NCI-H1694 (cell line): ENCODE data around the gene PGAM2.

Experiments
- DNase-seq: peaks from one replicate; lab custom pipeline; 2025; lab: John Stamatoyannopoulos, UW

PGAM2 gene

DNA sequence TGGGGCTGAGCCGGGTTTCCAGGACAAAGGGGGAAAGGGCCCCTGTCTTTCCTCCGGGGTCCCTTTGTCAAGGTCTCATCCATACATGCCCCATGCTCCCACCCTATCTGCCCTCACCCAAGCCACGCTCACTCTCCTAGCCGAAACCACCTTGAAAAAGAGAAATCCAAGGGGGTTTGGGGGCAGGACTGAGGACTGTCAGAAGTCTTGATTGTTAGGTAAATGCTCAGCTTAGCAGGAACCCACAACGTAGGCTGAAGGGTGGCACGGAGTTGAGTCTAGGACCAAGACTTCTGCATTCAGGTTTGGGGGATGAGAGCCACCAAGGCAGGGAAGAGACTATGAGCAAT is 719 bp upstream of the PGAM2 start:
- no peak for DNase-seq

DNA sequence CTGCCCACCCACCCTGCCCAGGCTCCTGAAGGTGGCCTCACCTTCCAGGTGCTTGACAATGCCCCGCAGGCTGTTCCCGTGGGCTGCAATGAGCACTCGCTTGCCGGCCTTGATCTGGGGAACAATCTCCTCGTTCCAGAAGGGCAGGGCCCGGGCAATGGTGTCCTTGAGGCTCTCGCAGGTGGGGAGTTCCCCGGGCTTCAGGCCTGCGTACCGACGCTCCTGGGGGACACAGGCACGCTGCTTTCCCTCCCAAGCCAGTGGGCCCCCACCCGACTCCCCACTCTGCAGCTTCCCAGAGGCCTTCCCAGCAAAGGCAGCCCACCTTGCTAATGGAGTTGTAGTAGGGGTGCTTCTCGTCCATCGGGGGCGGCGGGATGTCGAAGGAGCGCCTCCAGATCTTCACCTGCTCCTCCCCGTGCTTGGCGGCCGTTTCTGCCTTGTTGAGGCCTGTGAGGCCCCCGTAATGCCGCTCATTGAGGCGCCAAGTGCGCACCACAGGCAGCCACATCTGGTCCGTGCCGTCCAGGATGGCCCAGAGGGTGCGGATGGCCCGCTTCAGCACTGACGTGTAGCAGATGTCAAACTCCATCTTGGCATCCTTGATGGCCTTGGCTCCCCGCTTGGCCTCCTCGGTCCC is 456 bp downstream of the PGAM2 start:
- DNase-seq = no peak

DNA sequence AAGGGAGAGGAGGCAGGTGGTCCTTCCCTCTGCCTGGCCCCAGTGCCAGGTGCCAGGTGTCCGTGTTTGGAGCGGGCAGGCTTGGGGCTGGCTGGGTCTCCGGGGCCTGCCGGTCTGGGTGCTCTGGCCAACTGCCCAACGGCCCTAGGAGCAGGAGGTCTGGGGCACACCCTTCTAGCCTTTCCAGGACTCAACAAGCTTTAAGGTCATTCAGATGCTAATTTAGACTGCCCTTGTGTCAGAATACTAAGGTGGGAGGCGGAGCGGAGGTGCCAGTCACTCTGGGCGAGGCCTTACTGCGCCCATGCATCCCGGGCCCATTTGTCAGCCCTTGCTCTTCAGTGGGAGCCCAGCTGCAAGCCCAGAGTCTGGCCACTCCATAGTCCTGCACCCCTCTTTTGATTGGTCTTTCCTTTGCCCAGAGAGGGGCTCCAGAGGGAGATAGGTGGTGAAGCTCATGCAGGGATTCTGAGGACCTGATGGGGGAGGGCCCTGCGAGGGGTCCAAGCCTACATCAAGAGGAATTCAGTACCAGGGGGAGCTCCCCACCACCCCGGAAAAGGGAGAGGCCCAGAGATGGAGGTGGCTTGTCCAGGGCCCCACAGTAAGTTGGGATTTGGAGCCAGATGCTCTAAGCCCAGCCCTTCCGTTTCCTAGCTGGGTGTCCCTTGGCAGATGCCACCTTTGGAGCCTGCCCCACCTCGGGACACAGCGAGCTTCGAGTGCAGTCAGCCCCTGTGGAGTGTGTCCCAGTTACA is 1.3 kb downstream of the PGAM2 start:
- no peak for DNase-seq

DNA sequence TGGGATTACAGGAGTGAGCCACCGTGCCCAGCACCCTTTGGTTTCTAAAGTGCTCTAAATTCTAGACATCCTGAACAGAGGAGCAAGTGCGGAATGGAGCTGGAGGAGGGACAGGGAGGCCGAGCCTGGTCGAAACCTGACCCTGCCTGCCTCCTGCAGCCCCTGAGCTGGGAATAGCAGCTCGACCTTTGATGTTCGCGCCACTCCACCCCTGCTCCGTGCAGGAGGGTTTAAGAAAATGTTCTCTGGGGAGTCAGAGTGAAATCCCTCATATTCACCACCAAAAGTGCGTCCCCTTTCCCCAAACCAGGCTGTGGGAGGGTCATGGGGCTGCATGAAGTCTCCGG is 1.8 kb downstream of the PGAM2 start:
- DNase-seq = no peak

DNA sequence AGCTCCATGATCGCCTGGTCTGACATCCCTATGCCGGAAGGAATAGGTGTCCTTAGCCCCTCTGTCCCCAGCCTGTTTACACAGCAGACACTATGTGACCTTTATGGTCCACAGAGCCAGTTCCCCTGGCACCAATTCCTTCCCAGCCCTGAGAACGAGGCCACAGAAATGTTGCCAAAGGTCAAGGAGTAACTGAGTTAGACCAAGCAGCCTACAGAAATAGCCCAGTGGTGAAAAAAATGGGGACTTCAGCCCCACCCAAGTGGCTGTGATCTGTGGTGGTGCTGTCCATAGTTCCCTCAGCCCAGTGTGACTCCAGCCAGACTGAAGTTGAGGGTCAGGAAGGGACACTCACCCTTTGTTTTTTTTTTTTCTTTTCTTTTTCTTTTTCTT is 2.5 kb downstream of the PGAM2 start:
- DNase-seq = no peak

DNA sequence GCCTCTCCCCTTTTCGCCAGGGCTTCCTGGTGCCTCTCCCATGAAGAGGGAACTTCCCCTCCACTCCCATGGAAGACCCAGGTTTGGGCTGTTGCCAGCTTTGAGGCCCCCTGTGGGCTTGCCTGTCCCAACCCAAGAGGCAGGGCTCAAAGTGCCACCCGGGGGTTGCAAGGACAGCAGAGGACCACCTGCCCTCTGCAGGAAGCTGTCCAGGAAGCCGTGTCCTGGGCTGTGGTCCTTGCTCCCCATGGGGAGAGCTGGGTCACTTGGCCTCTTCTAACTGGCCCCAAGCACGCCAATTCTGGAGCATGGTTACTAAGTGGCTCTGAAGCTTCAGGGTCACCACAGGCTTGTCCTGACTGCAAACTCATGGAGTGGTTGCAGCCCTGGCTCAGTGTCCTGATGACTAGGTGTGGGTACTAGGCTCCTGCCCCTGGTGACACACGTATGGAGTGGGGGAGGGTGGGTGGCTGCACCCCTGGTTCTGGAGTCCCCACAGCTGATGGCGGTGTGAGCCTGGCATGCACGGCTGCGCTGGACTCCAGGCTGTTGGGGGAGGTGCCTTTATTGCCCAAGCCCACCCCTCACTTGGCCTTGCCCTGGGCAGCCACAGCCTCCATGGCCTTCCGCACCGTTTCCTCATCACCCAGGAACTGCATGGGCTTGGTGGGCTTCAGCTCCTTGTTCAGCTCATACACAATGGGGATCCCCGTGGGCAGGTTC is 3.0 kb downstream of the PGAM2 start:
- no peak for DNase-seq

DNA sequence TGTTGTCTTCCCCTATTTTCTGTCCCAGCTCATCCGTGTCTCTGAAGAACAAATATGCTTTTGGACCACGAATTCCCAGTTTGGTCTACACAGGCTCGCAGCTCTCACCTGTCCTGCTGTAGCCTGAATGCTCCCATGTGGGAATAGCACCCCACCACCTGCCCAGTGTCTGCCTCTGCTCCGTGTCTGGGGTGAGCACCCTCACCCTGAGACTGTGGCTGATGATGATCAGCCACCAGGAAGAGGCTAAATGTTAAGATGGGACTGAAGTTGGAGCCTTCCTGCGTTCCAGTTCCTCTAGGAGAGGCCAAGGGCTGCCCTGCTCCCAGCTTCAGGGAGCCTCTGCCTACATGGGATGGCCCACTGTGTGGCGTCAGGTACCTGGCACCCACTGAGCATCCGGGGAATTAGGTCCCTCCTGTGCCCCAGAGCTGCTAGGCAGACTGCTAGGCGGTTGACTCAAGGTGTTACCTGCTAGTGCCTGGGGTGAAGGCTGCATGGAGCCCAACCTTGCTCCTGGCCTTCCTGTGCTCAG is 3.7 kb downstream of the PGAM2 start:
- DNase-seq = no peak

DNA sequence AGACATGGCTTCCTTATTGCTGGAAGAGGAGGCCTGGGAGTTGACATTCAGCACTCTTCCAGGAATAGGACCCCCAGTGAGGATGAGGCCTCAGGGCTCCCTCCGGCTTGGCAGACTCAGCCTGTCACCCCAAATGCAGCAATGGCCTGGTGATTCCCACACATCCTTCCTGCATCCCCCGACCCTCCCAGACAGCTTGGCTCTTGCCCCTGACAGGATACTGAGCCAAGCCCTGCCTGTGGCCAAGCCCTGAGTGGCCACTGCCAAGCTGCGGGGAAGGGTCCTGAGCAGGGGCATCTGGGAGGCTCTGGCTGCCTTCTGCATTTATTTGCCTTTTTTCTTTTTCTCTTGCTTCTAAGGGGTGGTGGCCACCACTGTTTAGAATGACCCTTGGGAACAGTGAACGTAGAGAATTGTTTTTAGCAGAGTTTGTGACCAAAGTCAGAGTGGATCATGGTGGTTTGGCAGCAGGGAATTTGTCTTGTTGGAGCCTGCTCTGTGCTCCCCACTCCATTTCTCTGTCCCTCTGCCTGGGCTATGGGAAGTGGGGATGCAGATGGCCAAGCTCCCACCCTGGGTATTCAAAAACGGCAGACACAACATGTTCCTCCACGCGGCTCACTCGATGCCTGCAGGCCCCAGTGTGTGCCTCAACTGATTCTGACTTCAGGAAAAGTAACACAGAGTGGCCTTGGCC is 4.3 kb downstream of the PGAM2 start:
- no peak for DNase-seq

DNA sequence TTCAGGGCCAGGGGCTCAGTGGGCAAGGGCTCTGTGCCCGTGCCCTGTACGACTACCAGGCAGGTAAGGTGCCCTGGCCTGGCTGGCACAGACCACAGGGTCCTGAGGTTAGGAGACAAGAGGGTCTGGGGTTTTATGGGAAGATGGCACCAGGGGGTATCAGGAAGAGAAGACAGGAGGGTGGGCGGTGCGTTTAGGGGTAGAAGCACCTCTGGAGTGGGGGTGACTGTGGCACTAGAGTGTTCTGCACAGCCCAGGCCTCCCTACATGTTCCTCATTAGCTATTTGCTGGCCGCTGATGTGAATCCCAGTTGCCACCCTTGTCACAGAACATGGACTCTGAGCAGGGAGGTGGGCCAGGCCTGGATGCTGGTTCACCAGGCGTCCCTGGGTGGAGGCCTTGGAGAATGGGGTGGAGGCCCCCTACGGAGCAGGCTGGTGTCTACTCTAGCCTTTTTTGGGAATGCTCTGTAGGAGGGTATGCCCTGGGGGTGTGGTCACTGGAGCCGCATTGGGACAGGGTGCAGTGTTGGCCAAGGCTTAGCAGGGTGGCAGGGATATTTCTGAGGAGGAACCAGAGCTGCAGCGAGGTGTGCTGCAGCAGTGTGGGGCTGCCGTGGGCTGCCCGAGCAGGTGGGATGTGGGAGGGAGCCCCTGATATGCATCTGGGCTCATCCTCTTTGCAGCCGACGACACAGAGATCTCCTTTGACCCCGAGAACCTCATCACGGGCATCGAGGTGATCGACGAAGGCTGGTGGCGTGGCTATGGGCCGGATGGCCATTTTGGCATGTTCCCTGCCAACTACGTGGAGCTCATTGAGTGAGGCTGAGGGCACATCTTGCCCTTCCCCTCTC is 5.0 kb downstream of the PGAM2 start:
- DNase-seq = no peak

DNA sequence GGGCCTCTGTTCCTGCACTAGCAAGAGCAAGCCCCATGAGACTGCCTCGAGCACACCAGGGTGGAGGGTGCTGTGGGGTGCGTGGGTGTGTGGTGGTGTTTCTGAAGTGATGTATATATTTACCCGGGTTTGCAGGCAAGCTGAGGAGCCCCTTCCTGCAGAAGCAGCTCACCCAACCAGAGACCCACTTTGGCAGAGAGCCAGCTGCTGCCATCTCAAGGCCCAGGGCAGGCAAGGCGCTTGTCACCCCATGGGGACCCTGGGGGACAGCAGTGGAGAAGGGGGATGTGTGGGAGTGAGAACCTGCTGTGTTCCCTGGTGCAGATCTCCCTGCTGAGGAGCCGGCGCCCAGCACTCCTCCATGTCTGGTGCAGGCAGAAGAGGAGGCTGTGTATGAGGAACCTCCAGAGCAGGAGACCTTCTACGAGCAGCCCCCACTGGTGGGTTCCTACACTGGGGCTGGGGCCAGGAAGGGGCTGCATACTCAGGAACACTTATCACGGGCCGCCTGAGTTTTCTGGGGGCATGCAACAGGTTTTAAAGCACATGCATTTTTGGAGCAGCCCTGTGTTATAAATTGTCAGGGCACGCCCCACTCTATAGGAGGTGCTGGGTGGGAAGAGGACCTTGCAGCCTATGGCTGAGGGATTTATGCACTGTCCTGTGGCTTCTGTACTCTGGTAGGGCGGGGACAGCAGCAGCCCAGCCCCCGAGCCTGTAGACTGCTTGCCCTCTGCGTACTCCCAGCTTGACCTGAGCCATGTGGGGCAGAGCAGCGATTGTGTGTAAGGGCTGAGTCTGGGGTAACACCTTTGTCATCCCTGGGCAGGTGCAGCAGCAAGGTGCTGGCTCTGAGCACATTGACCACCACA is 5.9 kb downstream of the PGAM2 start:
- no peak for DNase-seq

DNA sequence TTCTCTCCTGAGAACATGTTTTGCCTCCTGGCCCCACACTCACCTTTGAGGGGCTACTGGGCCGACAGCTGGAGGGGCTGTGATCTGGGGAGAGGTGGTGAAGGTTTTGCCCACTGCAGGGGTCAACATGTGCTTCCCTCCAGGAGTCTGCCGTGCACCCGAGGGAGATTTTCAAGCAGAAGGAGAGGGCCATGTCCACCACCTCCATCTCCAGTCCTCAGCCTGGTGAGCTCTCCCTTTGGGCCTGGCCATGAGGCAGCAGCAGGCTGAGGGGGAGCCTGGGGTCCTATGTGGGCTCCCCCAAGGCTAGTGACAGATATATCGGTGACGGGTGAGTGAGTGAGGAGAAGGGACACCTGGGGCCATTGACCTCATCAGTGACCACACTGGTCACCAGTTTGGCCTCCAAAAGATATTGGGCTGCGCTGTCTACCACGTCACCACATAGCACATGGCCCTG is 6.6 kb downstream of the PGAM2 start:
- DNase-seq = no peak

DNA sequence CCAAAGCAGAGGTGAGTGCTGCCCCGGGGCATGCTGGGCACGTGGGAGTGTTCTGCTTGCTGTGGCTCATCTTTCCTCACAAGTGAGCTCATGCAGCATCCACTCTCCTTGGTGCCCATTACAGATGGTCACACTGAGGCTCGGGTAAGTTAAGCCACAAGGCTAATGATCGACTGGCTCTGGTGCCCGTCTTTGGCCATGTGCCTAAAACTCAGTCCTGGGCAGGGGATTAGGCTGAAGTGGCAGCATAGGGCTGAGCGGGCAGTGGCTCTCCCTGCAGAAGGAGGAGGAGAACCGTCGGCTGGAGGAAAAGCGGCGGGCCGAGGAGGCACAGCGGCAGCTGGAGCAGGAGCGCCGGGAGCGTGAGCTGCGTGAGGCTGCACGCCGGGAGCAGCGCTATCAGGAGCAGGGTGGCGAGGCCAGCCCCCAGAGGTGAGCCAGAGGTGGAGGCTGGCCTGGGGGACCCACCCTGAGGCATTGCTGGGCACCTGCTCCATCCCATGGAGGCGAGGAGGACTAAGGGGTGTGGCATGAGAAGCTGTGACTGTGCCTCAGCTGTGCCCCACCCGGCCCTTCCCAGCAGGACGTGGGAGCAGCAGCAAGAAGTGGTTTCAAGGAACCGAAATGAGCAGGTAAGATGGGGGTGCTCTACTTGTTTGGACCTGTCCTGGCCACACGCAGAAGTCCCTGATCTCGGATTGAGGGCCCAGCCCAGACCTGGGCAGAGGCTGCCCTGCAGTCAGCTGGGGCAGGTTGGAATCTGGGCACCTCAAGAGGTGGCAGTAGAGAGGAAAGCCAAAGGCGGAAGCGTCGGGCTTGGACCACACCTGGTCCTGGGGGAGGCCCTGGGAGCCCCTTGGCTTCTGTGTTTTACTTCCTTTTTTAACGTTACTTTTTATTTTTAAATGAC is 7.3 kb downstream of the PGAM2 start:
- no peak for DNase-seq

DNA sequence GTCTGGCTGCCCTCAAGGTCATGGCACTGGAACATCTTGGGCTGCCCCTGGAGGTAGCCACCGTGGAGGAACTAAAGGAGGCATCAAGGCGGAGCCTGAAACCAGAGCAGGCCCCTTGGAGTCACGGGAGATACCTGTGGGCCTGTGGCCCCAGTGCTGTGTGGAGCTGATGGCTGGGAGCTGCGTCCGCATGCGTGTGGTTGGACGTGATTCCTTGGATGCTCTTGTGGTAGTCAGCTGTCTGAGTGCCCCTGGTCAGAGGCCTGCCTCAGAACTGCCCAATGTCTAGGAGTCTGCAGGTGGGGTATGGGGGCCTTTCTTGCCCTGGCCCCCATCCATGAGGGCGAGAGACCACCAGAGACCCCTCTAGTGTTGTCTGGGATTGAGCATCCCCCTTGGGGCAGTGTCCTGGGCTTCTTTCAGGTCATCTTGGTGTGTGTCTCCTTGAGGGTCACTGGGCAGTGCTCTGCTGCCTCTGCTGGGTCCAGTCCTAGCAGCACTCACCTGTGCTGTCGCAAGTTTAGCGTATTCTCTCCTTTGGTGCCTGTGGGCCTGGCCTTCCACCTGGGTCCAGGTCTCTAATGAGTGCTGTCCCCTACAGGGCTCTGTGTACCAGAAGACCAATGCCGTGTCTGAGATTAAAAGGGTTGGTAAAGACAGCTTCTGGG is 8.1 kb downstream of the PGAM2 start:
- DNase-seq = no peak

DNA sequence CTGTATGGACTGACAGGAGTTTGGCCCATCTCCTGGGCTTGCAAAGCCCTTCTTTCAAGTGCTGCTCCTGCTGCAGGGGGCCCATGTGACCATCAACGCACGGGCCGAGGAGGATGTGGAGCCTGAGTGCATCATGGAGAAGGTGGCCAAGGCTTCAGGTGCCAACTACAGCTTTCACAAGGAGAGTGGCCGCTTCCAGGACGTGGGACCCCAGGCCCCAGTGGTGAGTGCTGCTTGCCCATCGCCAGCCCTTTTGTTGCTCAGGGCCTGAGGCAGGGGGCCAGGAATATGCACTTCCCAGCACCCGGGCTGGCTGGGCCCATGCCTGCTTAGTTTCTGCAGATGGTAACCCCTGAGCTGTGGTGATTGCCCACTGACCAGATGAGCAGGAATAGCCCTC is 8.7 kb downstream of the PGAM2 start:
- no peak for DNase-seq

DNA sequence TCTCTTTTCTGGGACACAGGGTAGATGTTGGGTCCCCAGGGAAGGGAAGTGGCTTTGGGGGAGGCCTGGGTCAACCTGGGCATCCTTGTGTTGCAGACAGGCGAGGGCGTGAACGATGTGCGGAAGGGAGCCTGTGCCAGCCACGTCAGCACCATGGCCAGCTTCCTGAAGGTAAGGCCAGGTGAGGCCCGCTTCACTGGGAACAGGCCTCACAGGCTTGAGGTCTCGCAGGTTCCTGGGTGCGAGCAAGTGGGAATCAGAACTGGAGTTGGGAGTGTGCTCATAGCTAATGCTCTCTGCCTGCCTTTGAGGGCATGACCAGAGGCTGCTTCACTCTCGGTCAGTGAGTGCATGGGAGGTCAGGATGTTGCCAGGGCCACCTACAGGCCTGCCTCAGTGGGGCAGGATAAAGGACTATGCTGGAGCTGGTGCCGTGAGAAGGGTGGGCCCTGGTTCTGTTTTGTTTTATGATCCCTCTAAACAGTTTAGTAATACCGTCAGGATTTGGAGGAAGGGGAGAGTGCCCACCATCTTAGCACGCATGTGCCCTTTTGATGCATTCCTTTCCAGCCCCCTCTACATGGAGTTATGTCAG is 12.5 kb downstream of the PGAM2 start:
- no peak for DNase-seq

DNA sequence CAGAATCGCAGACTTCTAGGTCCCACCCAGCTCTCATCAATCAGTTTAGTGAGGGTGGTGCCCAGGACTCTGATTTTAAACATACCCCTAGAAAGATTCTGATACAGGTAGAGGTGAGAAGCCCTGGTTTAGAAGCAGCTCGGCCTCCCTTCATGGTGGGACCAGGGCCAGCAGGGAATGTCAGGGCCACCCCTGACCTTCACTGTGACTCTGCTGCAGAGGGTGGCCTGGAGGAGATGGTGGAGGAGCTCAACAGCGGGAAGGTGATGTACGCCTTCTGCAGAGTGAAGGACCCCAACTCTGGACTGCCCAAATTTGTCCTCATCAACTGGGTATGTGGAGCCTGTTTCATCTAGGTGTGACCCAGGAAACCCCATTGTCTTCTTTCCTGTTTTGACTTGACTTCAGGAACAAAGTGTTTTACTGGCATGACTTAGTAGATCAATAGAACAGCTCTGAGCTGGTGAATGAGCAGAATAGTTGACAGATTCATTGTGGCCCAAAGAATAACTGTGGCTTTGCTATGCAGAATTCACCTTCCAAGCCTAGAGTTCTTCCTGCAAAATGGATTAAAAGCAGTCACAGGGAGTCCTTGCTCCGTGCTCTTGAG is 13.7 kb downstream of the PGAM2 start:
- DNase-seq = no peak

DNA sequence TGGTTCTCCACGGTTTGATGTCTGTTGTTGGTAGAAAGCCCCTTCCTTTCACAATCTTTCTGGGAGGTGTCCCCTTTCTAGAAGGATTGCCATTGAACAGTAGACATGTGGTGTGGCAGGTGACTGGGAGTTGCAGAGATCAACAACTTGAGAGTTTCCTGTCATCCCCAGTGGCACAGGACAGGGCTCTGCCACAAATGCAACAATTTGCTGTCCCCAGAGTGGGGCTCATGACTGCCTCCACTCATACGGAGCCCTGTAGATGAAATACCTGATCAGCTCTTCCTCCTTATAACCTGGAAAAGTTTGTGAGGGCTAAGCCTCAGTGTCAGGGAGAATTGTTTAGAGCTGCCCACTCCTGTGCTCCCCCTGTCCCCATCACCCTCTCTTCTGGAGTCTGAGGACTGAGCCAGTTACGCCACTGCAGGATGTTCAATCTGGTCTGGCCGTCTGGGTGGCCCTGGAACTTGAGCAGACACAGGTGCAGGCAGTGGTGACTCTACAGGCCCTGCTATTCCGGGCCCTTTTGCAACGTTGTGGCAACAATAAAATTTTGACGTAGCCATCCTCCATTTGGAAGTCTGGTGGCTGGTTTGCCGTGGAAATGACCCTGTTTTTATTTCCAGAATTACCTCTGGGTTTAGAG is 14.3 kb downstream of the PGAM2 start:
- no peak for DNase-seq
